ELF-1 (cell line): ENCODE data around the gene CRIP2.

Experiments used
- DNase-seq: peaks from one replicate; pipeline ENCODE4 v3.0.0-alpha.2; 2016; ENCODE audit warnings: low read depth, low spot score

CRIP2 gene

DNA sequence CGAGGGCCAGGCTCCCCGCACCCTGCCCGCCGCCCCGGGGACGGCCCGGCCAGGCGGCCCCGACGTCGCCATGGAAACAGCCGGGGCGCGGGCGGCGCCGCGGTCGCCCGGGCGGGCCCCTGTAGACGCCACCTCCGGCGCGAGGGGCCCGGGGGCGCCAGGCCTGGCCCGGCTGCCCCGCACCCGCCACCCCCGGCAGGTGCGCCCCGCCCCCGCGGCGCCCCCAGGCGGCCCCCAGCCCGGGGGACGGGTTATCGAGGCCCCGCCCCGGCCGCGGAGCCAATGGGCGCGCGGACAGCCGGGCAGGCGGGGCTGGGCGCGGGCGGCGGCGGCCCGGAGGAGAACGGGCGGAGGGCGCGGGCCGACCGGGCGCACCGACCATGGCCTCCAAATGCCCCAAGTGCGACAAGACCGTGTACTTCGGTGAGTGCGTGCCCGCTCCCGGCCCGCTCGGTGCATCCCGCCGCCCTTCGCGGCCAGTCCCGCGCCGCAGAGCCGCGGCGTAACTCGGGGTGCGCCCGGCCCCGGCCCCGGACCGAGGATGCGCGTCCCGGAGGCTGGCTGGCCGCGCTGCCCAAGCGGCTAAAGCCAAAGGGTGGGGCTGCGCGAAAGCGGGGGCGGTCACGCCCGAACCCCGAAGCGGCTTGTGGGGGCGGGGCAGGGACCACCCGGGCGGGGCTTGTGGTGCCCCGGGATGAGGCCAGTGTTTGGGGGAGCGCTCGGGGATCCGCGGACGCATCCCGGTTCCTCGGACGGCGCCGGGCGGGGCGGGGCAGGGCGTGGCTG lies at the start of gene CRIP2:
TSS of gene CRIP2 (plus strand) at position 339 of the 786 bp plus-strand sequence. CDS start at position 381, 42 bp downstream.
- DNase-seq, result no peak

GRCh38 chr14:105424861-105425260 lies 49.8 kb upstream of the CRIP2 start:
- DNase-seq, result no peak

DNA sequence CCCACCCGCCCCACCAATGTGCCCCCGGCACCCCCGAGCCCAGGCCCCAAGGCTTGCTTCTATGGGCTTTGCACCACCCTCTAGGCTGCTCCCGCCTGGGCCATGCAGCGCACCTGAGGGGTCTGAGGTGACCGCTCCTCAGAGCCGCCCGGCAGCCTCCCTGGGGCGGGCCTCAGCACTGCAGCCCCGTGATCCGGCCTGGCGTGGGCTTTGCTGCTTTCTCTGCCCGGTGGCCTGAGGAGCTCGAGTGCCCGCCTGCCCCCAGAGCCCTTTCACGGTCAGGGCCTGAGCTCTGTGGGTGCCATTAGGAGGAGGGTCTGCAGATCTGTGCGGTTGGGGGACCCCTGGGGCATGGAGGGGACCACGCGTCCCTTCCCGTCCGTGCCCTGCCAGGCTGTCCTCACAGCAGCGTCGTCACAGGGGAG lies 48.8 kb upstream of the CRIP2 start:
- DNase-seq, result no peak

GRCh38 chr14:105426416-105427130 lies 48.0 kb upstream of the CRIP2 start:
- DNase-seq, result no peak

DNA sequence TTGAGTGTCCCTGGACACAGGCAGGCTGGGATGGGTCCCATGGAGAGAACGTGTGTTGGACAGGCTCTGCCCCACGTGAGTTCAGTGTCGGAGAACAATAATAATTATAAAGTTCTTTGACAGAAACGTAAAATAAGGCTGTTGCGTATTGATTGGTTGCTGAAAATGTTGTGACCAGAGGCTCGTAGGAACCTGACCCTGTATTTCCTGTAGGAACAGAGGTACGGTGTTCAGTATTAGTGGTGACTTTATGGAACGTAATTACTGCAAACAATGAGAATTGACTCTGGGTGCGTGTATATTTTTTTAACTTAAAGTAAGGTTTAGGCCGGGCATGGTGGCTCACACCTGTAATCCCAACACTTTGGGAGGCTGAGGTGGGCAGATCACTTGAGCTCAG lies 47.2 kb upstream of the CRIP2 start:
- no peak for DNase-seq

- DNase-seq, result no peak
Measured at GRCh38 chr14:105427936-105428485, 46.6 kb upstream of the CRIP2 start.

DNA sequence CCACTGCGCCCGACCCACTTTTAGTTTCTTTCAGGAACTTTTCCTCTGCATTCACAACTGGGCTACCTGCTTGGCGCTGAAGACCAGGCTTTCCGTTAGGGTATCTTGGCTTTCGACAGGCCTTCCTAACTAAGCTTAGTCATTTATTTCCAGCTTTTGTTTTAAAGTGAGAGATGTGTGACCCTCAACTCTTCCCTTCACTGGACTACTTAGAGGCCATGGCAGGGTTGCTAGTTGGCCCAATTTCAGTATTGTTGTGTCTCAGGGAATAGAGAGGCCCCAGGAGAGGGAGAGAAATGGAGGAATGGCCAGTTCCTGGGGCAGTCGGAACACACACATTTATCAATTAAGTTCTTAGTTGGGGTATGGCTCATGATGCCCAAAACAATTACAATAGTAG lies 44.6 kb upstream of the CRIP2 start:
- DNase-seq, result no peak

- no peak for DNase-seq
Measured at GRCh38 chr14:105430565-105430964, 44.1 kb upstream of the CRIP2 start.

DNA sequence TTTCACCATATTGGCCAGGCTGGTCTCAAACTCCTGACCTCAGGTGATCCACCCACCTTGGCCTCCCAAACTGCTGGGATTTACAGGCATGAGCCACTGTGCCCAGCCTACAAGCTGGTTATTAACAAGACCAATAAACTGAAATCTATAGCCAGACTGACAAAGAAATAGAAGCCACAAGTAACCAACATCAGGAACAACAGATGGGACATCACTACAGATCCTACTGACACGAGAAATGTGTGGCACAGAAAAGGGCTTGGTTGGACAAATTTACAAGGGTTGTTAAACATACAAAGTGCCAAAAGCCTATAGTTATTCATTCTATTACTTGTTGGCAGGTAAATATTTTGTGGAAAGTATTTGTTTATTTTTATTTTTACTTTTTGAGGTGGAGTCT lies 43.4 kb upstream of the CRIP2 start:
- no peak for DNase-seq

GRCh38 chr14:105432657-105433056 lies 42.0 kb upstream of the CRIP2 start:
- DNase-seq, result no peak

- peak; percentile 60 for DNase-seq
Measured at GRCh38 chr14:105433161-105433605, 41.4 kb upstream of the CRIP2 start.

- no peak for DNase-seq
Measured at GRCh38 chr14:105436402-105436801, 38.2 kb upstream of the CRIP2 start.

GRCh38 chr14:105436891-105437722 lies 37.5 kb upstream of the CRIP2 start:
- no peak for DNase-seq

DNA sequence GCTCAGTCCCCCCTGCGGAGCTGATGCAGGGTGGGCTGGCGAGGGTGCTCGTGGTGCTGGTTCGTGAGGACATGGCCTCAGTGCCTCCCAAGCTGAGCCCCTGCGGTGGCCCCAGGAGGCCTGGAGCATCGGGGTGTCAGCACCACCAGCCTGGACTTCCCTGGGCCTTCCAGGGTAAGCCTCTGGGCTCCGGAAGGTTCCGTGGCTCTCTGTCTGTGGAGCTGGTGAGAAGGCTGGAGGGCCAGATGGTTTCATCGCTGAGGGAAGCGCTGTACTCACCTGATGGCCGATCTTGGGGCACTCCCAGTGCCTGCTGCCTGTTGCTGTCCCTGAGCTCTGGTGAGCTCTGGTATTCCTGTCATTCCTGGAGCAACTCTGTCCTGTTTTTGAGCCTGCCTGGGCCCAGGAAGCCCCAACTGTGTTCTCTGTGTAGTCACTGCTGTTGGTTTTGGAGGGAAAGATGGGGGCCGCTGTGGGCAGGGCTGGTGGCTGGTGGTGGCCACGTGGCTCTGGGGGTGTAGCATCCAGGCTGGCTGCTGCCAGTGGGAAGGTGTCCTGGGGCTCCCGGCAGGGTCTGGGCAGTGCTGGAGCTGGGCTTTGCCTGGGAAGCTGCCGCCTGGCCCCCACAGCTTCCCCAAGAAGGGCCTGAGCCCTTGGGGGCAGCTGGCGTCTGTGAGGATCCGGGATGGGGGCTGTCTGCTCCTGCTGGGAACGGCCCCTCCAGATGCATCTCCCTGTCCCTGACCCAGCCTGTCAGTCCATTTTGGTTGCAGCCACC lies 36.7 kb upstream of the CRIP2 start:
- DNase-seq, result no peak

DNA sequence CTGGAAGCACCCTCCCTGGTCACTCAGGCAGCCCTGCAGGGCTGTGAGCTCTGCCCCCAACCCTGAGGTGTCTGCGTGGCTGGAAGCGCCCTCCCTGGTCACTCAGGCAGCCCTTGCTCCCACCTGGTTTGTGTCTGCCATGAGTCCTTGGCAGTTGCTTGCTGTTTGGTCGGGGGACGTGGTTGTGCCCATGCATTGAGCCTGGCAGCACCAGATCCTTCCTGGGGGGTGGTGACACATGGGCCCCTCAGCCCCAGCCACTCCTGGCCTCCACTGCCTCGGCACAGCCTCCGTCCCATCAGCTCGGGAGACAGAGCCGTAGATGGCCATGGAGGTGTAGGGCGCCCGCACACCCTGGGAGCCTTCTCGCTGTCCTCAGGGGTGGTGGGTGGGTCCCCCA lies 35.4 kb upstream of the CRIP2 start:
- no peak for DNase-seq

DNA sequence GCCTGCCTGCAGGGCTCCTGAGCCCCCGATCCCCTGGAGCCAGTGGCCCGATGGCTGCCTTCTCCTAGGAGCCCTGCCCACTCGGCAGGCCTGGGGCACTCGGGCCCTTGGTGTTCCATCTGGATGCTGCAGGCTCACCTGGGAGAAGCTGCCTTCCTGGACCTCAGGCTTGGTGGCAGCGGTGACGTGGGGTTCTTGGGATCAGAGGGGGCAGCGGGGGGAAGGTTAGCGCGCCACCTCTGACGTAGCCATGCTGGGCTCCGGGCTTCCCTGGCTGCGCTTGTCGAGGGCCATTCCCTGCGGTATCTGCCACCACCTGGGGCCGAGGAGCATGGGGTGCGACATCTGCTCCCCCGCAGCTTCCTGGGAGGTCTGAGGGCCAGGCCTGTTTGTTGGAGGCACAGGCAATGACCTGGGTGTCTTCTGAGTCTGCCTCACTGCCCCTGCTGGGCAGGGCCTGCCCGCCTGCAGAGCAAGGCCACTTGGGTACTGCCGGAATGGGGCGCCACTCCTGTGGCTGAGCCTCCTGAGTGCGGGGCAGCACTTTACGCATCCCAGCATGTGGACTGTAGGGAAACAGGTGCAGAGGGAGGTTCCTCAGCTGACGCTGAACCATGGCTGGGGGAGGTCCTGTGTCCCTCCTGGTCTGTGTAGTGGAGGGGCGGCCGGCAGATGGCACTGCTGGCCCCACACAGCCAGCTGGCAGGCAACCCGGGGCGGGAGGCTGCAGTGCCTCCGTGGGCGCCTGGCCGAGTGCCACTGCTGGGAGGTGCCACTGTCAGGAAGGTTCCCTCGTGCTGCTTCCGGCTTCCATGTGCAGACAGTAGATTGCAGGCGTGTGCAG lies 34.7 kb upstream of the CRIP2 start:
- no peak for DNase-seq

DNA sequence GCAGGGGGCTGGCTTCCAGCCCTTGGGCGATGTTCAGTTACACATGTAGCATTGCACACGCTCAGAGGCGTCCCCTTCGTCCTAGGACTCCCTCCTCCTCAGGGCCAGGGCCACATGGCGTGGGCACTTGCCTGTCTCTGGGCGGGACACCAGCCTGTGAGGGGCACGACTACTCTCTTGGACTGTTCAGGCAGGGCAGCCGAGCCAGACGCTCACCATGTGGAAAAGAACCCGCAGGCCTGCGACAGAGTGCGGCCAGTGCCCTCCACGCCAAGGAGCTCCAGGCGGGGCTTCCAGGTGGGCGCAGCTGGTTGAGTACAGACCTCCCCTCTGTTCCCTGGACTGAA lies 34.1 kb upstream of the CRIP2 start:
- no peak for DNase-seq

DNA sequence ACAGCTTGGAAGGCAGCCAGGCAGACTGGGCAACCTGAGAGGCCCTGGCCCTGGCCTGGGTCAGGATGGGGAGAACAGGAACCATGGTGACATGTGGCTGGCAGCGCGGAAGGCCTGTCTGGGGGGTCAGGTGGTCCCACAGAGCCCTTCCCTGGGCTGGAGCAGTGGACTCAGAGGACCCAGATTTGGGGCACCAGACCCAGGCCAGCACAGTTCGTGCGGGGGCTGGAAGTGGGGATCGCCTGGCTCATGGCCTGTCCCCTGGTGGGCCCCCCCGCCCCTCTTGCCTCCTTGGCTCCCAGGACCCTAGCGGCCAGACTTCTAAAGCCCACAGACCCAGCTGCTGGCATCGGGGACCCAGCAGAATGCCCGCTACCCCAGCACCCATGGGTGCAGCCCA lies 33.6 kb upstream of the CRIP2 start:
- DNase-seq, result no peak

DNA sequence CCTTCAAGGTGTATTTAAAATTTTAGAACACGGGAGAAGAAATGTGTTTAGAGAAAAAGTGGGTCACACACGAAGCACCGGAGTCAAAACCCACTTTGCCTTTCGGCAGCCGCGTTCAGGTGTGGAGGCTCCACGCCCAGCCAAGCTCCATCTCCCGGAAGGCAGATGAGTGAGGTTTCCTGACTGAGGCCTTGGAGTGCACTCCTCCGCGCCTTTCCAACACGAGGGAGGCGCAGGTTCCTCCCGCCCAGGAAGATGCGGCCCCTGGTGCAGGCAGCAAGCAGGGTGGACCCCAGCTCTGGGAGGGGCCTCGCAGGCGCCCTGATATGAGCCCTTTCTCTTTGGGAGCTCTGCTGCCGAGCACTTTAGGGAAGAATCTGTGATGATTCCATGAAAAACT lies 32.5 kb upstream of the CRIP2 start:
- no peak for DNase-seq

- no peak for DNase-seq
Measured at GRCh38 chr14:105442834-105443233, 31.8 kb upstream of the CRIP2 start.
